AG04450 (cell line): ENCODE data around the gene GRID1. TPM values are rescaled to one million over a fixed set of nuclear protein-coding genes. Genes with fewer than 3 reads are reported as not detected.

Experiments
- CTCF ChIA-PET: fragments of 300-600, 350-600 bp; formaldehyde crosslinking; extraction: SDS; loops from one replicate; lab custom pipeline; 2022; ENCODE audit warnings: antibody characterized with exemption, inconsistent platforms; lab: Charles Lee
- POLR2A ChIA-PET: fragments of 350-600 bp; formaldehyde crosslinking; extraction: SDS; loops from one replicate; lab custom pipeline; 2021; ENCODE audit warnings: antibody characterized with exemption, inconsistent platforms; lab: Yijun Ruan, JAX
- DNase-seq: peaks from one replicate; pipeline ENCODE4 v3.0.0-alpha.2; 2011; ENCODE audit warnings: low read depth, low spot score
- H3K27ac ChIP-seq: one replicate; pipeline ENCODE4 v1.5.1; 2012; ENCODE audit warnings: low read depth, low read length, control low read depth
- H3K27me3 ChIP-seq: one replicate; pipeline ENCODE4 v1.6.0; 2012; ENCODE audit warnings: low read length; ENCODE audit not compliant: control insufficient read depth, insufficient read depth
- H3K4me3 ChIP-seq: 2 replicates; pipeline ENCODE4 v1.5.1; 2011; ENCODE audit warnings: mild to moderate bottlenecking, low read depth, low read length, control low read depth
- H3K9me3 ChIP-seq: 2 replicates; pipeline ENCODE4 v1.5.1; 2012; ENCODE audit warnings: low read length; ENCODE audit not compliant: control insufficient read depth, insufficient read depth
- polyA plus RNA-seq: library from polyadenylated mRNA; depleted of rRNA; stranded (reverse); fragments of >200 nt; gene quantifications from 2 replicates; pipeline ENCODE4 v1.2.3, GENCODE V29; 2011
- TF ChIP-seq, protein P1 (sequence below): IDR thresholded peaks from 2 replicates; pipeline ENCODE4 v1.5.1; 2011; ENCODE audit warnings: low read depth, low read length, control low read depth, inconsistent platforms

GRID1 gene
- polyA plus RNA-seq, 1 experiment: not detected

DNA sequence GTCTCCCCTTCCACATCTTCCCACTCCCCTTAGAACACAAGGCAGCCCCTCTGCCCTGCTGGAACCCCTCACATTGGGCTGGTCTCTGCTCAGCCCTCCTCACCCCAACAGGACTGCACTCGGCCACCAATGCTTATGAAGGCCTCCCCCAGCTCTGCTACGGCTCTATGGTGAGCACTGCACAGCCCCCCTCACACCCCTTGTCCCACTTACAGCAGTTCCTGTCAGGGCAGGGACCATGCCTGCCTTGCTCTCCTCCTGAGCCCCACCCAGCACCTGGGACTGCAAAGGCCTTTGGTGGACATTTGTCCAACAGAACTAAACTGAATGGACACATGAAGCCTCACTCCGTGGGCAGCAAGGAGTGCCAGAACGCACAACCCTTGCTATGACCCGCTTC lies 171.9 kb downstream of the GRID1 start:
- Histone ChIP-seq H3K9me3 (no peaks in the 10 kb centered on the region), H3K27ac (no peak overlapping the region), H3K4me3 (no peak overlapping the region), H3K27me3 (no peaks in the 10 kb centered on the region)
- no peak for DNase-seq
- TF ChIP-seq, protein P1, sequence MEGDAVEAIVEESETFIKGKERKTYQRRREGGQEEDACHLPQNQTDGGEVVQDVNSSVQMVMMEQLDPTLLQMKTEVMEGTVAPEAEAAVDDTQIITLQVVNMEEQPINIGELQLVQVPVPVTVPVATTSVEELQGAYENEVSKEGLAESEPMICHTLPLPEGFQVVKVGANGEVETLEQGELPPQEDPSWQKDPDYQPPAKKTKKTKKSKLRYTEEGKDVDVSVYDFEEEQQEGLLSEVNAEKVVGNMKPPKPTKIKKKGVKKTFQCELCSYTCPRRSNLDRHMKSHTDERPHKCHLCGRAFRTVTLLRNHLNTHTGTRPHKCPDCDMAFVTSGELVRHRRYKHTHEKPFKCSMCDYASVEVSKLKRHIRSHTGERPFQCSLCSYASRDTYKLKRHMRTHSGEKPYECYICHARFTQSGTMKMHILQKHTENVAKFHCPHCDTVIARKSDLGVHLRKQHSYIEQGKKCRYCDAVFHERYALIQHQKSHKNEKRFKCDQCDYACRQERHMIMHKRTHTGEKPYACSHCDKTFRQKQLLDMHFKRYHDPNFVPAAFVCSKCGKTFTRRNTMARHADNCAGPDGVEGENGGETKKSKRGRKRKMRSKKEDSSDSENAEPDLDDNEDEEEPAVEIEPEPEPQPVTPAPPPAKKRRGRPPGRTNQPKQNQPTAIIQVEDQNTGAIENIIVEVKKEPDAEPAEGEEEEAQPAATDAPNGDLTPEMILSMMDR: no peak
- ChIA-PET CTCF (no interaction called here), POLR2A (no interaction called here)

DNA sequence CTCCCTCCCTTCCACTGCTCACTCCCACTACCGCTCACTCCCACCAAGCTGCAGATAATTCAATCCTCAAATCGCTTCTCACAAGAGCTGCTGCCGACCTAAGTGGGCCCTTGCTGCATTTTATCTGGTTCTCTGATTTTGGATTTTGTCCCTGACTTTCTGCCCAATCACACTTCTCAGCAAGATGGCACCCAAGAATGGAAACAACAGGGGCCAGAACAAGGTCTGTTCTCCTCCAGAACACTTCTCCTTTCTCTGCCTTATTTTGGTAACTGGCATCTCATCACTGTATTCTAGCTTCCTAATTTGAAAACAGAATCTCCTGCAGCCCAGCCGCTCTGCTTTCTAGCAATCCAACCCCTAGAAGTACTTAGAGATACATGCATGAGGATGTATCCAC lies 172.8 kb downstream of the GRID1 start:
- H3K27me3 ChIP-seq: no peaks in the 10 kb centered on the region
- no peak overlapping the region for H3K4me3 ChIP-seq
- POLR2A ChIA-PET: no interaction called here
- no peaks in the 10 kb centered on the region for H3K9me3 ChIP-seq
- TF ChIP-seq, protein P1: no peak
- CTCF ChIA-PET: no interaction called here
- no peak for DNase-seq
- H3K27ac ChIP-seq: no peak overlapping the region

DNA sequence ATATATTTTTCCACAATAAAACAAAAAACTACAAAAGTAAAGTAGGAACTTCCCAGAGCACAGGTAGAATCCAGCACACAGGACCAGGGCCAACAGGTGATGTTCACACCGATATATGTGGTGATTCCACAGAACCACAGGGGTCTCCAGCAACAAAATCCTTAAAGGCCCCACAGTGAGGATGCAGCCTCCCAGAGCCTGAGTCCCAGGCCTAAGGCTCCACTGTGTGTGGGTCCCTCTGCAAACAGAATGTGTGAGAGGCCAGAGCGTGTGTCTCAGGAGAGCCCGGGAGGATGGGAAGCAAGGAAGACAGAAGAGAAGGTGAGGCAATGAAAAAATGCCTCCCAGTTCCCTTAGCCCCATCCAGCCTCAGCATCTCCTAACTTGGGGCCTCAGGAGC lies 173.9 kb downstream of the GRID1 start:
- CTCF ChIA-PET: no interaction called here
- POLR2A ChIA-PET: no interaction called here
- DNase-seq: no peak
- H3K27ac ChIP-seq: no peak overlapping the region
- no peaks in the 10 kb centered on the region for H3K9me3 ChIP-seq
- H3K27me3 ChIP-seq: no peaks in the 10 kb centered on the region
- no peak overlapping the region for H3K4me3 ChIP-seq
- TF ChIP-seq, protein P1: no peak

DNA sequence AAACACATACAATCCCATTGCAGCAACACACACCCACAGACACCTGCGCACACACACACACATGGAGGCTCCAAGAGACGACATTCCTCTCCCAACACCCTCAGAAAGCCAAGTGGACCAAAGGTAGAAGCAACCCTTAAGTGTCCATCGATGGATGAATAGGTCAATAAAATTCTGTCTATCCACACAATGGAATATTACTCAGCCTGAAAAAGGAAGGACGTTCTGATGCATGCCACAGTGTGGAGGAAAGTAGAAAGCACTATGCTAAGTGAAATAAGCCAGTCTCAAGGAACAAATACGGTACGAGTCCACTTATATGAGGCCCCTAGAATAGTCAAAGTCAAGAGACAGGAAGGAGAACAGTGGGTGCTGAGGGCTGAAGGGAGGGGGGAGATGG lies 174.4 kb downstream of the GRID1 start:
- POLR2A ChIA-PET: no interaction called here
- TF ChIP-seq, protein P1: no peak
- no peak overlapping the region for H3K27ac ChIP-seq
- H3K4me3 ChIP-seq: no peak overlapping the region
- H3K27me3 ChIP-seq: no peaks in the 10 kb centered on the region
- H3K9me3 ChIP-seq: no peaks in the 10 kb centered on the region
- CTCF ChIA-PET: no interaction called here
- no peak for DNase-seq

DNA sequence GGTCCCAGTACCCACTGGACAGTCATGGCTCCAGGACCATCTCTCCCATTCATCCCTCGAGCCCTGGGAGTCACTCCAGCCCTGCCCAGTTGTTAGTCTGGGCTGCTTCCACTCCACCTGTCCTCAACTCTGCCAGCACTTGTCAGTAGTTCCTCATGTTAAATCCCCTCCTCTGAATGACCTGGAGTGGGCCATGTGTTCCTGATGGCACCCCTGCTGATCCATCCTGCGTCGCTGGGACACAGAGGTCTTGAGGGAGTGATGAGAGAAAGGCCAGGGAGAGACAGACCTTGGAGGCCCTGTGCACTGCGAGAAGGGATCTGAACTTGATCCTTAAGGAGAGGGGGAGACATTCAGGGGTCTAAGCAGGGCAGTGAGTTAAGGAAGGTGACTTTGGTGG lies 174.9 kb downstream of the GRID1 start:
- Histone ChIP-seq H3K27me3 (no peaks in the 10 kb centered on the region), H3K4me3 (no peak overlapping the region), H3K27ac (no peak overlapping the region), H3K9me3 (no peaks in the 10 kb centered on the region)
- TF ChIP-seq, protein P1: no peak
- POLR2A ChIA-PET: no interaction called here
- CTCF ChIA-PET: no interaction called here
- DNase-seq: no peak
